Spinal cord (tissue), 10 donors: Measurements from ENCODE around the gene NDUFA13. TPM values are rescaled to one million over a fixed set of nuclear protein-coding genes. Genes with fewer than 3 reads are reported as not detected.

Experiments used
- DNase-seq, 6 donors: peaks; one replicate each; pipeline versions ENCODE4 v3.0.0 to v3.0.0-alpha.2; 2013 to 2015; ENCODE audit warnings: low spot score in 6 of 6, low read depth in 4 of 6
- H3K27ac ChIP-seq: one replicate; pipeline ENCODE4 v1.5.1; 2013; ENCODE audit warnings: low read depth, low read length, control low read depth
- H3K27me3 ChIP-seq: one replicate; pipeline ENCODE4 v1.6.1; 2013; ENCODE audit warnings: low read length; ENCODE audit not compliant: control insufficient read depth, insufficient read depth
- H3K36me3 ChIP-seq: one replicate; pipeline ENCODE4 v1.6.1; 2013; ENCODE audit warnings: low read length; ENCODE audit not compliant: control insufficient read depth, insufficient read depth
- H3K4me1 ChIP-seq: one replicate; pipeline ENCODE4 v1.6.1; 2013; ENCODE audit warnings: low read length; ENCODE audit not compliant: control insufficient read depth, insufficient read depth
- H3K4me3 ChIP-seq: one replicate; pipeline ENCODE4 v1.5.1; 2013; ENCODE audit warnings: low read depth, low read length, control low read depth
- H3K9me3 ChIP-seq: one replicate; pipeline ENCODE4 v1.6.1; 2013; ENCODE audit warnings: low read length; ENCODE audit not compliant: control insufficient read depth, insufficient read depth
- WGBS: methylation state at CpG from one replicate; pipeline ENCODE4 v1.1.5; 2013; ENCODE audit warnings: missing lambda C conversion rate; ENCODE audit not compliant: insufficient coverage; 5-methylcytosine and 5-hydroxymethylcytosine counted together
- polyA plus RNA-seq, 2 donors: library from polyadenylated mRNA; unstranded; fragments of 120-200 nt; gene quantifications; one replicate each; pipeline ENCODE4 v1.2.1, GENCODE V29; 2013; ENCODE audit not compliant: insufficient read length in 2 of 2
- total RNA-seq, 2 donors: library from RNA; depleted of rRNA in 1 of 2; stranded (reverse); fragments of 120-200 nt in 1 of 2; fragments of >200 nt in 1 of 2; gene quantifications; one replicate each; pipeline versions ENCODE4 v1.2.3 to v1.2.4, GENCODE V29; 2013 to 2014
- donor health status: healthy.

Gene NDUFA13
- total and polyA plus RNA-seq, 4 donors, result 103 to 393 (median 345) TPM

GRCh38 chr19:19526581-19527370, 10.8 kb downstream of the NDUFA13 start:
- WGBS, result 75% methylated on average over 15 of the region's 28 CpGs
- H3K27ac ChIP-seq, result peak overlapping the region; percentile 40
- no peaks in the 10 kb centered on the region for H3K27me3 ChIP-seq
- no peak for DNase-seq
- H3K4me1 ChIP-seq, result peaks cover 38% of the 10 kb centered on the region
- H3K9me3 ChIP-seq, result no peaks in the 10 kb centered on the region
- no peak overlapping the region for H3K4me3 ChIP-seq
- H3K36me3 ChIP-seq, result peaks cover 56% of the 10 kb centered on the region

- Histone ChIP-seq H3K4me1 (peaks cover 42% of the 10 kb centered on the region), H3K4me3 (no peak overlapping the region), H3K9me3 (no peaks in the 10 kb centered on the region), H3K36me3 (peaks cover 56% of the 10 kb centered on the region), H3K27ac (no peak overlapping the region), H3K27me3 (no peaks in the 10 kb centered on the region)
- WGBS, result 94% methylated on average over 9 of the region's 9 CpGs
- no peak for DNase-seq
Observed at GRCh38 chr19:19527371-19527656, 11.3 kb downstream of the NDUFA13 start.

DNA sequence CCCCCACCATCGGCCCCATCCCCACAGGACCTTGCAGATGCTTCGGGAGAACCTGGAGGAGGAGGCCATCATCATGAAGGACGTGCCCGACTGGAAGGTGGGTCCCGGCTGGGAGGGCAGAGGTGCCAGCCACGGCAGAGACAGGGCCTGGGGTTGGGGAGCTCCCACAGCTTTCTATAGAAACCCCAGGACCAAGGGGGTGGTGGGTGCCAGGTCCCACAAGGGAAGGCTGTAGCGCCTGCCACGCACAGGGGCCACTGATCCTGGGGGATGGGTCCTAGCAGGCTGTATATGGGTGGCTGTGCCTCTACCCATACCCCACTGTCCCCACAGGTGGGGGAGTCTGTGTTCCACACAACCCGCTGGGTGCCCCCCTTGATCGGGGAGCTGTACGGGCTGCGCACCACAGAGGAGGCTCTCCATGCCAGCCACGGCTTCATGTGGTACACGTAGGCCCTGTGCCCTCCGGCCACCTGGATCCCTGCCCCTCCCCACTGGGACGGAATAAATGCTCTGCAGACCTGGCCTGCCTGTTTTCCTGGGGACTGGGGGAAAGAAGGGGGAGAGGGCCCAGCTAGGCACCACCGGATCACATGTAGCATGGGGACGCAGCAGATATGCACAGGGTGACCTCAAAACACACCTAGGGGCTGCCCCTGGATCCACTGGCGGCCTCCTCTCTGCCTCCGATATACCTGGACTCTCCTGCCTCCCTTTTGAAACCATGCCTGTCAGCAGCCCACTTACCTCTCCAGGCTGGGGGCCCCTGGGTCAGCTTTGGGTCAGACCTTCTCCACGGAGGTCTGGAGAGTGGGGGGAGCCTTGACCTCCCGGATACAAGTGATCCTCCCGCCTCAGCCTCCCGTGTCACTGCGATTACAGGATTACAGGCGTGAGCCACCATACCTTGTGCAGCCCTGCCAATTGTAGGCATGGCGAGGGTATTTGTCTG, 11.9 kb downstream of the NDUFA13 start:
- H3K27ac ChIP-seq, result no peak overlapping the region
- peaks cover 61% of the 10 kb centered on the region for H3K36me3 ChIP-seq
- no peak for DNase-seq
- no peaks in the 10 kb centered on the region for H3K27me3 ChIP-seq
- peaks cover 42% of the 10 kb centered on the region for H3K4me1 ChIP-seq
- no peak overlapping the region for H3K4me3 ChIP-seq
- 85% methylated on average over 21 of the region's 27 CpGs for WGBS
- no peaks in the 10 kb centered on the region for H3K9me3 ChIP-seq

GRCh38 chr19:19528721-19529490, 12.9 kb downstream of the NDUFA13 start, which contains the start of gene YJEFN3:
TSS of gene YJEFN3 (plus strand) at chr19:19528911. CDS start at chr19:19528933, 22 bp downstream.
- no peak within 1 kb of the TSS for H3K27ac ChIP-seq
- peaks cover 42% of the 10 kb centered on the region for H3K4me1 ChIP-seq
- 8% methylated on average over 46 of the region's 50 CpGs for WGBS
- H3K36me3 ChIP-seq, result peaks cover 64% of the 10 kb centered on the region
- H3K4me3 ChIP-seq, result peak within 1 kb of the TSS; percentile 33
- peak in 5 of 6 donors; percentile 55 to 95 (median 71) for DNase-seq
- no peaks in the 10 kb centered on the region for H3K27me3 ChIP-seq
- H3K9me3 ChIP-seq, result no peaks in the 10 kb centered on the region

GRCh38 chr19:19529783-19530422, 13.9 kb downstream of the NDUFA13 start:
- Histone ChIP-seq H3K27ac (no peak overlapping the region), H3K27me3 (no peaks in the 10 kb centered on the region), H3K36me3 (peaks cover 58% of the 10 kb centered on the region), H3K4me1 (peaks cover 42% of the 10 kb centered on the region), H3K4me3 (no peak overlapping the region), H3K9me3 (no peaks in the 10 kb centered on the region)
- WGBS, result 84% methylated on average over 8 of the region's 11 CpGs
- DNase-seq, result no peak

- Histone ChIP-seq H3K4me3 (no peak overlapping the region), H3K27ac (no peak overlapping the region)
- no peak for DNase-seq
Observed at GRCh38 chr19:19530423-19530804, 14.4 kb downstream of the NDUFA13 start.

DNA sequence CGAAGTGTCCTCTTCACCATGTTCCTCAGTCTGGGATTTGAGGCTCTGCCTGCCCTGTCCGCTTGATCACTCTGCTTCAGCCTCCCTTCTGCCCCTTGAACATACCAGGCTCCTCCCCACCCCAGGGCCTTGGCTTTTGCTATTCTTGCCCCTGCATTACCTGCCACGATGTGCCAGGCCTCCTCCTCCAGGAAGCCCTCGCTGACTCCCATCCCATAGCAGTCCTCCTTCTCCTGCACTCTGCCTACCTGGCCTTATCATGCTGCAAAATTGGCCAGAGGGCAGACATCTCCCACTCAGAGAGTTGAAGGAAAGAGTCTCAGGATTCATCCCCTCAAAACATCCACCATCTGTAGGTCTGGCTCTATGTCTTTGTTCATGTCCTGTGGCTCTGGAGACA, 14.9 kb downstream of the NDUFA13 start:
- 88% methylated on average over 4 of the region's 4 CpGs for WGBS
- Histone ChIP-seq H3K27ac (no peak overlapping the region), H3K4me1 (peaks cover 36% of the 10 kb centered on the region), H3K4me3 (no peak overlapping the region), H3K9me3 (no peaks in the 10 kb centered on the region), H3K36me3 (peaks cover 58% of the 10 kb centered on the region), H3K27me3 (no peaks in the 10 kb centered on the region)
- no peak for DNase-seq

More at GRCh38 chr19:19530423-19530804, 14.4 kb downstream of the NDUFA13 start:
- peaks cover 41% of the 10 kb centered on the region for H3K4me1 ChIP-seq
- no peaks in the 10 kb centered on the region for H3K9me3 ChIP-seq
- 80% methylated on average over 1 of the region's 9 CpGs for whole genome bisulfite sequencing
- H3K27me3 ChIP-seq, result no peaks in the 10 kb centered on the region
- H3K36me3 ChIP-seq, result peaks cover 58% of the 10 kb centered on the region

- WGBS, result 21% methylated on average over 47 of the region's 48 CpGs
Observed at GRCh38 chr19:19531951-19532805, 16.2 kb downstream of the NDUFA13 start.

More at GRCh38 chr19:19531951-19532805, 16.2 kb downstream of the NDUFA13 start:
- DNase-seq, result peak in 5 of 6 donors; percentile 63 to 90 (median 64)
- H3K4me3 ChIP-seq, result no peak overlapping the region
- no peaks in the 10 kb centered on the region for H3K9me3 ChIP-seq
- H3K27ac ChIP-seq, result no peak overlapping the region
- H3K36me3 ChIP-seq, result peaks cover 49% of the 10 kb centered on the region
- no peaks in the 10 kb centered on the region for H3K27me3 ChIP-seq
- peaks cover 31% of the 10 kb centered on the region for H3K4me1 ChIP-seq
